Nephron progenitor cell (in vitro differentiated cells): ENCODE measurements around the gene FAM163A.

Source experiments
- DNase-seq: peaks from one replicate; pipeline ENCODE4 v3.0.0; 2021
- H3K27ac Mint-ChIP-seq: 2 replicates; pipeline ENCODE4 v1.8.0; 2021; ENCODE audit warnings: mild to moderate bottlenecking, moderate library complexity, mixed read lengths
- H3K27me3 Mint-ChIP-seq: 2 replicates; pipeline ENCODE4 v1.8.0; 2021; ENCODE audit warnings: mild to moderate bottlenecking, low read depth, mixed read lengths; ENCODE audit not compliant: poor library complexity
- H3K36me3 Mint-ChIP-seq: 2 replicates; pipeline ENCODE4 v1.8.0; 2021; ENCODE audit warnings: low read depth, mixed read lengths
- H3K4me1 Mint-ChIP-seq: 2 replicates; pipeline ENCODE4 v1.8.0; 2021; ENCODE audit warnings: mixed read lengths
- H3K4me3 Mint-ChIP-seq: 2 replicates; pipeline ENCODE4 v1.8.0; 2021; ENCODE audit warnings: mild to moderate bottlenecking, moderate library complexity, mixed read lengths
- H3K9me3 Mint-ChIP-seq: 2 replicates; pipeline ENCODE4 v1.8.0; 2021; ENCODE audit warnings: mild to moderate bottlenecking, moderate library complexity, mixed read lengths
- CTCF ChIP-seq: fragments of 200-600 bp; sonication (generic); IDR thresholded peaks from 2 replicates; pipeline ENCODE4 v1.5.0; 2021; ENCODE audit warnings: antibody characterized with exemption

Gene FAM163A

GRCh38 chr1:179761846-179762640 is 19.0 kb downstream of the FAM163A start:
- Mint-ChIP-seq H3K27ac (peak overlapping the region; percentile 74), H3K4me1 (peaks cover 30% of the 10 kb centered on the region), H3K36me3 (no peaks in the 10 kb centered on the region), H3K4me3 (no peak overlapping the region), H3K27me3 (peaks cover 21% of the 10 kb centered on the region), H3K9me3 (peaks cover 6% of the 10 kb centered on the region)
- no peak for DNase-seq
- TF ChIP-seq CTCF = no peak

- peak overlapping the region; percentile 91 for H3K27ac Mint-ChIP-seq
- H3K4me3 Mint-ChIP-seq = no peak overlapping the region
- no peak for DNase-seq
- H3K36me3 Mint-ChIP-seq = no peaks in the 10 kb centered on the region
- H3K9me3 Mint-ChIP-seq = peaks cover 27% of the 10 kb centered on the region
- H3K4me1 Mint-ChIP-seq = peaks cover 37% of the 10 kb centered on the region
- H3K27me3 Mint-ChIP-seq = peaks cover 14% of the 10 kb centered on the region
- no peak for TF ChIP-seq CTCF
Observed at GRCh38 chr1:179767177-179767581, 24.1 kb downstream of the FAM163A start.

GRCh38 chr1:179767996-179768395 is 24.9 kb downstream of the FAM163A start:
- H3K36me3 Mint-ChIP-seq = peaks cover 2% of the 10 kb centered on the region
- peaks cover 34% of the 10 kb centered on the region for H3K4me1 Mint-ChIP-seq

GRCh38 chr1:179770887-179771502 is 27.9 kb downstream of the FAM163A start:
- DNase-seq = no peak
- no peak for TF ChIP-seq CTCF
- Mint-ChIP-seq H3K9me3 (peaks cover 34% of the 10 kb centered on the region), H3K27ac (peak overlapping the region; percentile 46), H3K4me1 (peaks cover 45% of the 10 kb centered on the region), H3K4me3 (no peak overlapping the region), H3K27me3 (peaks cover 2% of the 10 kb centered on the region), H3K36me3 (peaks cover 5% of the 10 kb centered on the region)

More at GRCh38 chr1:179767996-179768395, 24.9 kb downstream of the FAM163A start:
- peaks cover 12% of the 10 kb centered on the region for H3K27me3 Mint-ChIP-seq
- peaks cover 33% of the 10 kb centered on the region for H3K9me3 Mint-ChIP-seq
- no peak overlapping the region for H3K27ac Mint-ChIP-seq
- DNase-seq = no peak
- no peak for TF ChIP-seq CTCF
- H3K4me3 Mint-ChIP-seq = no peak overlapping the region

- no peak for DNase-seq
- H3K27ac Mint-ChIP-seq = no peak overlapping the region
- H3K27me3 Mint-ChIP-seq = no peaks in the 10 kb centered on the region
- peaks cover 19% of the 10 kb centered on the region for H3K9me3 Mint-ChIP-seq
- no peak overlapping the region for H3K4me3 Mint-ChIP-seq
- H3K36me3 Mint-ChIP-seq = peaks cover 5% of the 10 kb centered on the region
- peaks cover 31% of the 10 kb centered on the region for H3K4me1 Mint-ChIP-seq
- TF ChIP-seq CTCF = no peak
Observed at GRCh38 chr1:179773264-179773663, 30.2 kb downstream of the FAM163A start.

- Mint-ChIP-seq H3K27me3 (no peaks in the 10 kb centered on the region), H3K9me3 (peaks cover 16% of the 10 kb centered on the region), H3K4me3 (no peak overlapping the region)
Observed at GRCh38 chr1:179774000-179774399, 30.9 kb downstream of the FAM163A start.

More at GRCh38 chr1:179774000-179774399, 30.9 kb downstream of the FAM163A start:
- no peak for TF ChIP-seq CTCF
- peaks cover 5% of the 10 kb centered on the region for H3K36me3 Mint-ChIP-seq
- peaks cover 36% of the 10 kb centered on the region for H3K4me1 Mint-ChIP-seq
- no peak for DNase-seq
- H3K27ac Mint-ChIP-seq = no peak overlapping the region
